Activated CD4-positive, alpha-beta T cell treated with anti-CD3 and anti-CD28 coated beads, Interleukin-2, Interleukin-4, amounts not matched to agents 100 ng/mL and 50 ng/mL, durations not matched to agents 16 hours and 8 hours (primary cell): ENCODE results near the gene STMN3.
A peak's percentile ranks its signal among the peaks of the same experiment; 100 is the strongest.
"Not testable (repeated sequence)": the region's sequence is repeated elsewhere in the genome, so short reads cannot be mapped to it uniquely, and the experiment has no call there.

Experiments used
- DNase-seq: peaks from one replicate; pipeline ENCODE4 v3.0.0-alpha.2; 2020; ENCODE audit warnings: low spot score

STMN3 gene

GRCh38 chr20:63678667-63679465 lies 25.6 kb upstream of the STMN3 start:
- no peak for DNase-seq

- DNase-seq: no peak
Measured at GRCh38 chr20:63678071-63678470, 24.8 kb upstream of the STMN3 start.

GRCh38 chr20:63675681-63676368 lies 22.6 kb upstream of the STMN3 start:
- DNase-seq: no peak

GRCh38 chr20:63673951-63674350 lies 20.7 kb upstream of the STMN3 start:
- no peak for DNase-seq

- no peak for DNase-seq
Measured at GRCh38 chr20:63672666-63673065, 19.4 kb upstream of the STMN3 start.

- DNase-seq: not testable (repeated sequence)
Measured at GRCh38 chr20:63671695-63672094, 18.5 kb upstream of the STMN3 start.

GRCh38 chr20:63668351-63668750 lies 15.1 kb upstream of the STMN3 start:
- no peak for DNase-seq

- no peak for DNase-seq
Measured at GRCh38 chr20:63667858-63668257, 14.6 kb upstream of the STMN3 start.

- DNase-seq: no peak
Measured at GRCh38 chr20:63665708-63666107, 12.5 kb upstream of the STMN3 start.

GRCh38 chr20:63664861-63665594 lies 11.8 kb upstream of the STMN3 start:
- DNase-seq: no peak

- no peak for DNase-seq
Measured at GRCh38 chr20:63664143-63664851, 11.1 kb upstream of the STMN3 start.

GRCh38 chr20:63663332-63664066 lies 10.3 kb upstream of the STMN3 start:
- no peak for DNase-seq

GRCh38 chr20:63662813-63663189 lies 9.6 kb upstream of the STMN3 start:
- no peak for DNase-seq

- DNase-seq: no peak
Measured at GRCh38 chr20:63661959-63662812, 9.0 kb upstream of the STMN3 start.

- DNase-seq: no peak
Measured at GRCh38 chr20:63661108-63661507, 7.9 kb upstream of the STMN3 start.

GRCh38 chr20:63660622-63661021 lies 7.4 kb upstream of the STMN3 start:
- no peak for DNase-seq

GRCh38 chr20:63660174-63660573 lies 7.0 kb upstream of the STMN3 start:
- not testable (repeated sequence) for DNase-seq

GRCh38 chr20:63659370-63659769 lies 6.1 kb upstream of the STMN3 start:
- DNase-seq: no peak

- peak; percentile 28 for DNase-seq
Measured at GRCh38 chr20:63658749-63659187, 5.5 kb upstream of the STMN3 start.

GRCh38 chr20:63657937-63658748 lies 4.9 kb upstream of the STMN3 start, which contains the start of gene RTEL1:
Gene RTEL1 (plus strand): TSS chr20:63658312. CDS start chr20:63659403, 1,091 bp downstream.
- DNase-seq: peak; percentile 88
